Vagina (tissue), 2 donors: ENCODE data around the gene SLC7A4. TPM values are rescaled to one million over a fixed set of nuclear protein-coding genes. Genes with fewer than 3 reads are reported as not detected.

Source experiments
- DNase-seq, 2 donors: peaks; one replicate each; pipeline ENCODE4 v3.0.0-alpha.2; 2017; ENCODE audit errors: extremely low spot score in 2 of 2
- H3K27ac ChIP-seq: fragments of 200-600 bp; sonication (generic); one replicate; pipeline ENCODE4 v1.5.1; 2019
- H3K27me3 ChIP-seq: fragments of 200-600 bp; sonication (generic); one replicate; pipeline ENCODE4 v1.5.1; 2019
- H3K36me3 ChIP-seq, 2 donors: fragments of 200-600 bp; sonication (generic); one replicate each; pipeline ENCODE4 v1.5.1; 2017 to 2019
- H3K4me1 ChIP-seq: fragments of 200-600 bp; sonication (generic); one replicate; pipeline ENCODE4 v1.5.1; 2019
- H3K4me3 ChIP-seq, 2 donors: fragments of 200-600 bp; sonication (generic); 1 replicate in 1 of 2; 2 replicates in 1 of 2; pipeline ENCODE4 v1.5.1; 2016 to 2019
- H3K9me3 ChIP-seq: fragments of 200-600 bp; sonication (generic); one replicate; pipeline ENCODE4 v1.5.1; 2019
- CTCF ChIP-seq, 3 experiments: fragments of 450-650 bp in 2 of 3; fragments of 200-600 bp in 1 of 3; sonication (generic) in 1 of 3; IDR thresholded peaks; one replicate each; pipeline ENCODE4 v1.5.1; 2017 to 2019; ENCODE audit warnings: antibody characterized with exemption in 3 of 3, mild to moderate bottlenecking in 2 of 3, moderate library complexity in 2 of 3
- POLR2A ChIP-seq, 2 donors: fragments of 450-650 bp; IDR thresholded peaks; one replicate each; pipeline ENCODE4 v1.6.1; 2017; ENCODE audit warnings: antibody characterized with exemption in 2 of 2, mild to moderate bottlenecking in 2 of 2, moderate library complexity in 2 of 2
- POLR2AphosphoS5 ChIP-seq, 2 donors: sonication (generic); formaldehyde crosslinking; IDR thresholded peaks; one replicate each; pipeline ENCODE4 v1.9.0; 2017; ENCODE audit warnings: antibody characterized with exemption in 2 of 2, mild to moderate bottlenecking in 2 of 2, low read depth in 1 of 2; ENCODE audit not compliant: insufficient read depth in 1 of 2
- intact Hi-C: fragments of 100-400 bp; cut with DNase I; formaldehyde crosslinking; loops from one replicate; pipeline ENCODE4 v1.15.1; 2023
- total RNA-seq: library from RNA; depleted of rRNA; stranded (reverse); fragments of >200 nt; gene quantifications from one replicate; pipeline ENCODE4 v1.2.3, GENCODE V29; 2016

The SLC7A4 gene
- total RNA-seq, 1 donor from 2014 or later, result 0.98 TPM

DNA sequence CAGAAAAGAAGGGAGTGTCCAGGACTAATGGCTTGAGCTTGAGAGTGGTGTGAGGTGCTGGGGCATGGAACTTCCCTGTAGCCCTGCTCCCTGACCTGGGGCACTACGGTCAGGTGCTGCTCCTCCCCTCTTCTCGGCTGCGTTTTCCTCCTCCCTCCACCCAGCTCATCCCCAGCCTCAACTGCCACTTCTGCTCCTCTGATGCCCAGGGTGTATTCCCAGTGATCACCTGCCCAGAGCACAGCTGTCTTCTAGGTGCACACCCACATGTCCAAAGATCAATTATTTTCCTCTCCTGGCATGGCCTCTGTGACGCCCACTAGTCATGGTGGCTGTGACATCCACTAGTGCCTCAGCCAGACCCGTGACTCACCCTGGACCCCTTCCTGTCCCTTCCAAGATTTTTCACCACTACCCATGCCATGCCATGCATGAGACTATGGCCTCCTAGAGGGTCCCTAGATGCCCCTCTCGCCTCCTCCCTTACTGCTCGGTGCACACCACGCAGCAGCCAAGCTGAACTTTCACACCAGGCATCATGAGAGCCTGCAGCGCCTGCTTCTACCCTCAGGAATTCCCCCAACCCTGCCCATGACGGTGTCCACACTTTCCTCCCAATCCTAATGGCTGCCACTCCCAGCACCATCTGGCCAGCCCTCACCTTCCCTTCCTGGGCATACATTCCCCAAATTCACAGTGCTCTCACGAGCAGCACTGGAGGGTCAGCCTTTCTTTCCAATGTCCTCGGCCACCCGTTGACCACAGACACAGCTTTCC lies 15.5 kb downstream of the SLC7A4 start:
- TF ChIP-seq CTCF (IDR thresholded peaks at IDR 0.05) (no peak), POLR2AphosphoS5 (IDR thresholded peaks at IDR 0.05; ENCODE audit: insufficient read depth in 1 of 2, low read depth in 1 of 2) (no peak), POLR2A (IDR thresholded peaks at IDR 0.05) (no peak)
- no peaks in the 10 kb centered on the region for H3K9me3 ChIP-seq
- no peaks in the 10 kb centered on the region for H3K36me3 ChIP-seq
- H3K27me3 ChIP-seq, result no peaks in the 10 kb centered on the region
- H3K27ac ChIP-seq, result no peak overlapping the region
- DNase-seq, result no peak
- H3K4me1 ChIP-seq, result peaks cover 29% of the 10 kb centered on the region
- intact Hi-C loops, result no loop called here
- H3K4me3 ChIP-seq, result no peak overlapping the region

- TF ChIP-seq CTCF (IDR thresholded peaks at IDR 0.05), result no peak
- peak overlapping the region; percentile 55 for H3K27ac ChIP-seq
- no peak overlapping the region for H3K4me3 ChIP-seq
- H3K36me3 ChIP-seq, result no peaks in the 10 kb centered on the region
- peaks cover 29% of the 10 kb centered on the region for H3K4me1 ChIP-seq
- H3K27me3 ChIP-seq, result no peaks in the 10 kb centered on the region
- intact Hi-C loops, result no loop called here
- DNase-seq, result no peak
- H3K9me3 ChIP-seq, result no peaks in the 10 kb centered on the region
Measured at GRCh38 chr22:21015466-21016006, 16.8 kb downstream of the SLC7A4 start.

- H3K4me1 ChIP-seq, result peaks cover 29% of the 10 kb centered on the region
- no peak for DNase-seq
- no peaks in the 10 kb centered on the region for H3K27me3 ChIP-seq
- H3K27ac ChIP-seq, result peak within 1 kb of the TSS; percentile 55
- no peaks in the 10 kb centered on the region for H3K9me3 ChIP-seq
- TF ChIP-seq CTCF (IDR thresholded peaks at IDR 0.05), result no peak
- no peak for TF ChIP-seq POLR2A (IDR thresholded peaks at IDR 0.05)
- no peak for TF ChIP-seq POLR2AphosphoS5 (IDR thresholded peaks at IDR 0.05; ENCODE audit: insufficient read depth in 1 of 2, low read depth in 1 of 2)
- peak within 1 kb of the TSS; percentile 41 to 48 for H3K4me3 ChIP-seq
- no peaks in the 10 kb centered on the region for H3K36me3 ChIP-seq
- intact Hi-C loops, result no loop called here
Measured at GRCh38 chr22:21014726-21015465, 17.5 kb downstream of the SLC7A4 start, which contains the start of gene P2RX6. P2RX6 (plus strand) TSS chr22:21015165; CDS start chr22:21015175, 10 bp downstream.

GRCh38 chr22:21014202-21014725 lies 18.1 kb downstream of the SLC7A4 start:
- no peak for DNase-seq
- Histone ChIP-seq H3K4me1 (peaks cover 29% of the 10 kb centered on the region), H3K4me3 (peak overlapping the region; percentile 41 to 48), H3K27me3 (no peaks in the 10 kb centered on the region), H3K36me3 (no peaks in the 10 kb centered on the region), H3K9me3 (no peaks in the 10 kb centered on the region), H3K27ac (peak overlapping the region; percentile 55)
- TF ChIP-seq POLR2A (IDR thresholded peaks at IDR 0.05), result no peak
- peak in 1 of 2 donors; percentile 73 for TF ChIP-seq POLR2AphosphoS5 (IDR thresholded peaks at IDR 0.05; ENCODE audit: insufficient read depth in 1 of 2, low read depth in 1 of 2)
- intact Hi-C loops, result no loop called here

- H3K27me3 ChIP-seq, result no peaks in the 10 kb centered on the region
- H3K36me3 ChIP-seq, result no peaks in the 10 kb centered on the region
- TF ChIP-seq POLR2AphosphoS5 (IDR thresholded peaks at IDR 0.05; ENCODE audit: insufficient read depth in 1 of 2, low read depth in 1 of 2), result no peak
- no peak for TF ChIP-seq CTCF (IDR thresholded peaks at IDR 0.05)
- no peak for TF ChIP-seq POLR2A (IDR thresholded peaks at IDR 0.05)
- no peaks in the 10 kb centered on the region for H3K9me3 ChIP-seq
- DNase-seq, result no peak
- H3K4me3 ChIP-seq, result peak overlapping the region; percentile 41 to 48
- H3K27ac ChIP-seq, result peak overlapping the region; percentile 55
- intact Hi-C loops, result no loop called here
- peaks cover 29% of the 10 kb centered on the region for H3K4me1 ChIP-seq
Measured at GRCh38 chr22:21013657-21014201, 18.6 kb downstream of the SLC7A4 start.
